Measurements from ENCODE around the gene KMT2B. TPM values are rescaled to one million over a fixed set of nuclear protein-coding genes. Genes with fewer than 3 reads are reported as not detected.

KMT2B gene
- total RNA-seq, 4 donors from 2014 or later, result 33.1 to 74.7 (median 42.0) TPM

- DNase-seq (ENCODE audit: low spot score in 2 of 2), result no peak
- TF ChIP-seq POLR2A (IDR thresholded peaks at IDR 0.05), result no peak
- TF ChIP-seq, protein P1, sequence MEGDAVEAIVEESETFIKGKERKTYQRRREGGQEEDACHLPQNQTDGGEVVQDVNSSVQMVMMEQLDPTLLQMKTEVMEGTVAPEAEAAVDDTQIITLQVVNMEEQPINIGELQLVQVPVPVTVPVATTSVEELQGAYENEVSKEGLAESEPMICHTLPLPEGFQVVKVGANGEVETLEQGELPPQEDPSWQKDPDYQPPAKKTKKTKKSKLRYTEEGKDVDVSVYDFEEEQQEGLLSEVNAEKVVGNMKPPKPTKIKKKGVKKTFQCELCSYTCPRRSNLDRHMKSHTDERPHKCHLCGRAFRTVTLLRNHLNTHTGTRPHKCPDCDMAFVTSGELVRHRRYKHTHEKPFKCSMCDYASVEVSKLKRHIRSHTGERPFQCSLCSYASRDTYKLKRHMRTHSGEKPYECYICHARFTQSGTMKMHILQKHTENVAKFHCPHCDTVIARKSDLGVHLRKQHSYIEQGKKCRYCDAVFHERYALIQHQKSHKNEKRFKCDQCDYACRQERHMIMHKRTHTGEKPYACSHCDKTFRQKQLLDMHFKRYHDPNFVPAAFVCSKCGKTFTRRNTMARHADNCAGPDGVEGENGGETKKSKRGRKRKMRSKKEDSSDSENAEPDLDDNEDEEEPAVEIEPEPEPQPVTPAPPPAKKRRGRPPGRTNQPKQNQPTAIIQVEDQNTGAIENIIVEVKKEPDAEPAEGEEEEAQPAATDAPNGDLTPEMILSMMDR (IDR thresholded peaks at IDR 0.05), result no peak
- intact Hi-C loops (cut with DNase I; ENCODE audit: low total_unique reads), result loop anchor here (10.0 kb wide), 1 partner anchor 239 kb away; the partner anchor contains the start of gene LRFN3
- 84 to 85% methylated on average over 2 of the region's 2 CpGs for WGBS, 2 donors
- H3K4me3 ChIP-seq (ENCODE audit: low read depth, poor library complexity, severe bottlenecking), result no peak overlapping the region
These were observed 21.8 kb upstream of the KMT2B start for GRCh38 chr19:35695895-35696422.

GRCh38 chr19:35696835-35697234 is 21.0 kb upstream of the KMT2B start:
- WGBS, 2 donors, result 52 to 68% methylated on average over 4 of the region's 4 CpGs
- H3K4me3 ChIP-seq (ENCODE audit: low read depth, poor library complexity, severe bottlenecking), result no peak overlapping the region
- DNase-seq (ENCODE audit: low spot score in 2 of 2), result no peak
- intact Hi-C loops (cut with DNase I; ENCODE audit: low total_unique reads), result loop anchor here (10.0 kb wide), 1 partner anchor 238 kb away; the partner anchor contains the start of gene LRFN3
- no peak for TF ChIP-seq POLR2A (IDR thresholded peaks at IDR 0.05)
- TF ChIP-seq, protein P1 (IDR thresholded peaks at IDR 0.05), result no peak

- DNase-seq (ENCODE audit: low spot score in 2 of 2), result peak; percentile 97 to 99
- peak overlapping the region; percentile 33 for H3K4me3 ChIP-seq (ENCODE audit: low read depth, poor library complexity, severe bottlenecking)
- WGBS, 2 donors, result 0% methylated on average over 41 to 42 of the region's 50 CpGs
- TF ChIP-seq, protein P1 (IDR thresholded peaks at IDR 0.05), result peak in 1 of 3 donors; percentile 12
- TF ChIP-seq POLR2A (IDR thresholded peaks at IDR 0.05), result no peak
- intact Hi-C loops (cut with DNase I; ENCODE audit: low total_unique reads), result no loop called here
These were observed 15.4 kb upstream of the KMT2B start for GRCh38 chr19:35702223-35703012.

GRCh38 chr19:35703343-35703742 is 14.5 kb upstream of the KMT2B start:
- H3K4me3 ChIP-seq (ENCODE audit: low read depth, poor library complexity, severe bottlenecking), result no peak overlapping the region
- DNase-seq (ENCODE audit: low spot score in 2 of 2), result no peak
- intact Hi-C loops (cut with DNase I; ENCODE audit: low total_unique reads), result no loop called here
- TF ChIP-seq POLR2A (IDR thresholded peaks at IDR 0.05), result no peak
- TF ChIP-seq, protein P1 (IDR thresholded peaks at IDR 0.05), result no peak
- 53 to 62% methylated on average over 9 of the region's 9 CpGs for WGBS, 2 donors

DNA sequence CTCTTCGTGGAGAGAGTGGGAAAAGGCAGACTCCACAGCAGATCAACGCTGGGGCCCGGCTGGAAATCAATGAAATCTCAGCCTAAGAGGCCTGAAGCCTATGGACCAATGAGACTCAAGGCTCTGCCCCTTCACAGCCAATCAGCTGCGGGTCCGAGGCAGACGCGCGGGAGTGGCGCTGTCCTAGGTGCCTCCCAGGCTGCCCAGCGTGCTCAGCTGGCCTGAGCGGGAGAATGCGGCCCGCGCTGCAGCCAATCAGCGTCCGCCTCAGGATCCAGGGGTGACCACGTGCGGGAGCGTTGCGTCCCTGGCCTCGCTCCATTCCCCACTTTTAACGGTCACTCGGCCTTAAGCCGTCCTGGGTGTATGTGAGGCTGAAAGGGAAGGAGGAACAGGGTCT is 13.6 kb upstream of the KMT2B start, which contains the start of gene ZBTB32:
Gene ZBTB32 (plus strand): TSS at position 341 of the 400 bp plus-strand sequence. CDS start 10,069 bp downstream, outside the sequence.
- intact Hi-C loops (cut with DNase I; ENCODE audit: low total_unique reads), result no loop called here
- TF ChIP-seq POLR2A (IDR thresholded peaks at IDR 0.05), result no peak
- TF ChIP-seq, protein P1 (IDR thresholded peaks at IDR 0.05), result no peak
- no peak within 1 kb of the TSS for H3K4me3 ChIP-seq (ENCODE audit: low read depth, poor library complexity, severe bottlenecking)
- no peak for DNase-seq (ENCODE audit: low spot score in 2 of 2)
- WGBS, 2 donors, result 42 to 43% methylated on average over 19 to 24 of the region's 24 CpGs

Measured in lower leg skin (tissue), 4 donors.